ENCODE measurements around the gene GABARAPL2. TPM values are rescaled to one million over a fixed set of nuclear protein-coding genes. Genes with fewer than 3 reads are reported as not detected.

Gene GABARAPL2
- total RNA-seq, 5 donors from 2014 or later (not counting 1 experiment from before 2014, with no cell fraction given) = 70.9 to 78.6 (median 76.4) TPM

DNA sequence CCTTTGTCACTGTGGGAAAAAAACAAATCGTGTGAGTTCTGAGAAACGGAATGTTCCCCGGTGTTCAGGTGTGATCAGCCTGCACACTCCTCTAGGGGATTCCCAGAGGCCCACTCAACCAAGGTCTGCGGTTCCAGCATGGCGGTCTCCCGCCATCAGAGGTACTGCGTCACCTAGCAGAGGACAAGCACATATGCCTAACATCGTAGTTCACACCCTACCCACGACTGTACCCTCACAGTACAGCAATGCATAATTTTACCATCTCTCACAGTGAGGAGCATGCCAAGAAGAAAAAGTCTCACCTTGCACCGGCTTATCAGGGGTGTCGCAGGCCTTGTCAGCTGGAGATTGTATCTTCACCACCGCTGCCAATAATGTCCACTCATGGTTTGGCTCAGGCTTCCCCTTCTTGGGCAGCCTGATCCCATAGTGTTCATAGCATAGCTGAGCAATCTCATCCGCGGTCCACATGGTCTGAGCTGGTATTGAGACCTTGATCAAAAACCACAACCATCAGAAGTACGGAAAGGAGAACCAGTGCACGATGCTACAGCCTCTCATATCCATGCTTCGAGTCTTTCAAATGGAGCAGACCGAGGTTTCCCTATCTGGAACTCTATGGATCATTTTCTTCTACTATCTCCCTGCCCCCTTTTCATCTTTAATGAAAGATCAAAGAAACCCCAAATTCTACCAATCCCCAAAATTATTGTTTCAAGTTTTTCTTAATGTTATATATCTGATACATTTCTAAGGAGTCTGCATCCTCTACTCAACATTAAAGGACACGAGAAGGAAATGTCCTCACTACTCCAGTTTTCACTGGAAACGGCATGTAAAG is 54.4 kb downstream of the GABARAPL2 start:
- Mint-ChIP-seq H3K4me1 (peaks cover 63% of the 10 kb centered on the region in 3 donors), H3K9me3 (no peaks in the 10 kb centered on the region), H3K36me3 (peaks cover 37% of the 10 kb centered on the region), H3K27ac (peak overlapping the region; percentile 86 to 96), H3K27me3 (no peaks in the 10 kb centered on the region), H3K4me3 (peak overlapping the region; percentile 49 to 96 (median 94))
- no peaks in the 10 kb centered on the region for H3K9me3 ChIP-seq
- peaks cover 5 to 24% of the 10 kb centered on the region in 2 donors for H3K36me3 ChIP-seq (ENCODE audit: control insufficient read depth in 2 of 2, extremely low read depth in 1 of 2, insufficient read depth in 1 of 2, low read length in 1 of 2)
- WGBS (ENCODE audit: insufficient coverage) = 59% methylated on average over 14 of the region's 20 CpGs
- POLR2A ChIA-PET = interaction anchor here (0.6 to 3.6 kb wide), 4 partner anchors 11 to 614 kb away, joined by 4 to 59 read pairs (median 6); partner anchors contain the start of genes KARS1 (in 1 of the 2) and TERF2IP (in 1 of the 2)
- no peak overlapping the region for H3K4me3 ChIP-seq (ENCODE audit: control insufficient read depth in 1 of 2, extremely low read depth in 1 of 2, low read length in 1 of 2)
- CTCF ChIA-PET = interaction anchor here (0.5 to 3.0 kb wide), 6 partner anchors 9 to 100 kb away, joined by 3 to 27 read pairs (median 3); partner anchors contain the start of genes KARS1 (in 1 of the 2), TERF2IP (in 1 of the 2) and TMEM231 (in 1 of the 2)
- peak overlapping the region; percentile 91 for H3K27ac ChIP-seq (ENCODE audit: low read length)
- no peaks in the 10 kb centered on the region for H3K27me3 ChIP-seq (replicated peaks in 1 of 2; ENCODE audit: control insufficient read depth in 2 of 2, extremely low read depth in 1 of 2, insufficient read depth in 2 of 2, low read length in 1 of 2)
- ATAC-seq (replicated peaks in 1 of 4) = peak in 1 of 4 experiments; percentile 19
- DNase-seq = peak; percentile 5 to 87 (median 56)
- peaks cover 9 to 64% of the 10 kb centered on the region in 2 experiments for H3K4me1 ChIP-seq (ENCODE audit: control insufficient read depth in 1 of 2, extremely low read depth in 1 of 2, insufficient read depth in 2 of 2, low read length in 2 of 2)

DNA sequence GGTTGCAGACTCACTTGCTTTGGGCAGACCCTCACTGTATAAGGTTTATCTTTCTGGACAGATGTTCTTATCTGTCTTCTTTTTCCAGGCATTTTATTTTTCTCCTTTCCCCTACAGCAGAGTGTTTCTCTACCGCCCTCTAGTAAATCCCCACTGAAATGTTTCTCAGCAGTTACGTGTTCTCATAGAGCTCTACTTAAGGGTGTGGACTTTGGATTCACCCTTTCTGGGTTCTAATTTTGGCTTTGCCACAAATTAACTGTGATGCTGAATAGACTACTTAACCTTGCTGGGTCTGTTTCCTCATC is 54.9 kb downstream of the GABARAPL2 start:
- ChIA-PET CTCF (interaction anchor here (0.5 to 3.0 kb wide), 9 partner anchors 9 to 196 kb away, joined by 3 to 27 read pairs (median 4); partner anchors contain the start of genes GABARAPL2 (in 1 of the 2), KARS1 (in 1 of the 2), TERF2IP (in 1 of the 2) and TMEM170A (in 1 of the 2)), POLR2A (interaction anchor here (0.6 to 3.6 kb wide), 6 partner anchors 10 to 57 kb away, joined by 3 to 59 read pairs (median 6); partner anchors contain the start of genes KARS1 (in 2 of the 2), TERF2IP (in 2 of the 2) and GABARAPL2 (in 1 of the 2))
- Mint-ChIP-seq H3K4me3 (peak overlapping the region; percentile 94 to 96 (median 95)), H3K4me1 (peaks cover 57 to 65% (median 60%) of the 10 kb centered on the region in 3 donors), H3K27me3 (no peaks in the 10 kb centered on the region), H3K27ac (peak overlapping the region; percentile 86 to 96), H3K9me3 (no peaks in the 10 kb centered on the region), H3K36me3 (peaks cover 39% of the 10 kb centered on the region)
- no peaks in the 10 kb centered on the region for H3K27me3 ChIP-seq (replicated peaks in 1 of 2; ENCODE audit: control insufficient read depth in 2 of 2, extremely low read depth in 1 of 2, insufficient read depth in 2 of 2, low read length in 1 of 2)
- peaks cover 9 to 59% of the 10 kb centered on the region in 2 experiments for H3K4me1 ChIP-seq (ENCODE audit: control insufficient read depth in 1 of 2, extremely low read depth in 1 of 2, insufficient read depth in 2 of 2, low read length in 2 of 2)
- peaks cover 5 to 26% of the 10 kb centered on the region in 2 donors for H3K36me3 ChIP-seq (ENCODE audit: control insufficient read depth in 2 of 2, extremely low read depth in 1 of 2, insufficient read depth in 1 of 2, low read length in 1 of 2)
- no peak overlapping the region for H3K4me3 ChIP-seq (ENCODE audit: control insufficient read depth in 1 of 2, extremely low read depth in 1 of 2, low read length in 1 of 2)
- no CpG with 5 or more reads among the region's 2 CpGs for WGBS (ENCODE audit: insufficient coverage)
- ATAC-seq (replicated peaks in 1 of 4) (no peak), DNase-seq (peak in 1 of 35 experiments; percentile 55)
- no peaks in the 10 kb centered on the region for H3K9me3 ChIP-seq
- H3K27ac ChIP-seq (ENCODE audit: low read length) = peak overlapping the region; percentile 91

- Mint-ChIP-seq H3K27me3 (no peaks in the 10 kb centered on the region), H3K9me3 (no peaks in the 10 kb centered on the region), H3K4me3 (peak within 1 kb of the TSS; percentile 94 to 96 (median 95)), H3K4me1 (peaks cover 55 to 75% (median 63%) of the 10 kb centered on the region in 3 donors), H3K27ac (peak within 1 kb of the TSS; percentile 90 to 96), H3K36me3 (peaks cover 44% of the 10 kb centered on the region)
- WGBS (ENCODE audit: insufficient coverage) = under 1% methylated on average over 52 of the region's 62 CpGs
- no peaks in the 10 kb centered on the region for H3K27me3 ChIP-seq (replicated peaks in 1 of 2; ENCODE audit: control insufficient read depth in 2 of 2, extremely low read depth in 1 of 2, insufficient read depth in 2 of 2, low read length in 1 of 2)
- peak; percentile 89 to 100 (median 99) for DNase-seq
- POLR2A ChIA-PET = interaction anchor here (0.5 to 3.6 kb wide), 10 partner anchors 24 to 555 kb away, joined by 3 to 59 read pairs (median 5); partner anchors contain the start of genes KARS1 (in 2 of the 2), TERF2IP (in 2 of the 2) and GABARAPL2 (in 1 of the 2)
- H3K27ac ChIP-seq (ENCODE audit: low read length) = peak within 1 kb of the TSS; percentile 96
- H3K4me3 ChIP-seq (ENCODE audit: control insufficient read depth in 1 of 2, extremely low read depth in 1 of 2, low read length in 1 of 2) = peak within 1 kb of the TSS; percentile 91 to 93
- no peaks in the 10 kb centered on the region for H3K9me3 ChIP-seq
- peak; percentile 91 to 95 (median 93) for ATAC-seq (replicated peaks in 1 of 4)
- H3K4me1 ChIP-seq (ENCODE audit: control insufficient read depth in 1 of 2, extremely low read depth in 1 of 2, insufficient read depth in 2 of 2, low read length in 2 of 2) = peaks cover 19 to 59% of the 10 kb centered on the region in 2 experiments
- H3K36me3 ChIP-seq (ENCODE audit: control insufficient read depth in 2 of 2, extremely low read depth in 1 of 2, insufficient read depth in 1 of 2, low read length in 1 of 2) = peaks cover 5 to 42% of the 10 kb centered on the region in 2 donors
- CTCF ChIA-PET = interaction anchor here (0.7 to 3.0 kb wide), 15 partner anchors 8 to 964 kb away, joined by 3 to 27 read pairs (median 4); partner anchors contain the start of genes KARS1 (in 2 of the 2), TERF2IP (in 2 of the 2), CFDP1 (in 1 of the 2) and GABARAPL2 (in 1 of the 2)
Observed at GRCh38 chr16:75622761-75623605, 56.8 kb downstream of the GABARAPL2 start, which contains the start of gene ADAT1. ADAT1 (minus strand) TSS chr16:75623281; CDS start chr16:75620799, 2,482 bp downstream.

DNA sequence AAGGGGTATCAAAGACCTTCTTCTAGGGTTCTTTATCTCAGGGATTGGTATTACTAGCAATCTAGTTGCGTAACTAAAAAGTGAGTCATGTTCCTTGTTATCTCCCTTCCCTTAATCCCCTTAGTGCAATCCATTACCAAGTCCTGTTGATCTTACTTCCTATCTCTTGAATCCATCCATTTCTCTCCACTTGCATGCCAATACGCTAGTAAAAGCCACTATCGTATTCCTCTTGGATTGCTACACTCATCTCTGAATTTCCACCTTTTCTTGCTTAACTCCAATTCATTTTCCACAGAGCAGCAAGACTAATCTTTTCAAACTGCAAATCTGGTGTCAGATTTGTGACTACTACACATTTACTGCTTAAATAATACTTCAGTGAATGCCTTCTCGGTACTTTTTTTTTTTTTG is 58.7 kb downstream of the GABARAPL2 start:
- no peak for ATAC-seq (replicated peaks in 1 of 4)
- ChIA-PET POLR2A (no interaction called here), CTCF (interaction anchor here in 1 of 2 donors (0.6 kb wide), 1 partner anchor 107 kb away, joined by 3 read pairs; no protein-coding TSS in a partner anchor)
- H3K27me3 Mint-ChIP-seq = no peaks in the 10 kb centered on the region
- H3K36me3 Mint-ChIP-seq = peaks cover 51% of the 10 kb centered on the region
- Histone ChIP-seq H3K36me3 (ENCODE audit: control insufficient read depth in 2 of 2, extremely low read depth in 1 of 2, insufficient read depth in 1 of 2, low read length in 1 of 2) (peaks cover 5 to 45% of the 10 kb centered on the region in 2 donors), H3K4me1 (ENCODE audit: control insufficient read depth in 1 of 2, extremely low read depth in 1 of 2, insufficient read depth in 2 of 2, low read length in 2 of 2) (peaks cover 29 to 54% of the 10 kb centered on the region in 2 experiments), H3K27me3 (replicated peaks in 1 of 2; ENCODE audit: control insufficient read depth in 2 of 2, extremely low read depth in 1 of 2, insufficient read depth in 2 of 2, low read length in 1 of 2) (no peaks in the 10 kb centered on the region), H3K27ac (ENCODE audit: low read length) (no peak overlapping the region), H3K9me3 (no peaks in the 10 kb centered on the region), H3K4me3 (ENCODE audit: control insufficient read depth in 1 of 2, extremely low read depth in 1 of 2, low read length in 1 of 2) (no peak overlapping the region)
- H3K4me3 Mint-ChIP-seq = peak overlapping the region; percentile 10 to 94 (median 29)
- 100% methylated on average over 2 of the region's 4 CpGs for WGBS (ENCODE audit: insufficient coverage)
- peaks cover 57 to 83% (median 66%) of the 10 kb centered on the region in 3 donors for H3K4me1 Mint-ChIP-seq
- H3K9me3 Mint-ChIP-seq = no peaks in the 10 kb centered on the region
- peak overlapping the region in 1 of 2 donors; percentile 31 for H3K27ac Mint-ChIP-seq
- no peak for DNase-seq

DNA sequence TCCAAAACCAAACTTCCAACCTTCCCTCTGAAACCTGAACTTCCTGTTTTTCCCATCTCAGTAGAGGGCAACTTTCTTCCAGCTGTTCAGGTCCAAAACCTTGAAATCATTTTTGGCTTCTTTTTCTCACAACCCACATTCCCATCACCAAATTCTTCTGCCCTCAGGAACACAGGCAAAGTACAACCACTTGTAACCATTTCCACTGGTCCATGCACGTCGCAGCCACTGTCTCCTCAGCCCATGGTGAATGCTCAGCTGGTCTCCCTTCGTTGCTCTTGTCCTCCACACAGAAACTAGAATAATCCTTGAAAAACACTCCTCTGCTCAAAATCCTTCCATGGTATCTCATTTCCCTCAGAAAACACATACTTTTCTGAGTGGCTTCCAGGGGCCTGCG is 60.6 kb downstream of the GABARAPL2 start:
- ATAC-seq (replicated peaks in 1 of 4) (no peak), DNase-seq (no peak)
- H3K36me3 Mint-ChIP-seq = peaks cover 56% of the 10 kb centered on the region
- ChIA-PET POLR2A (no interaction called here), CTCF (no interaction called here)
- Histone ChIP-seq H3K4me3 (ENCODE audit: control insufficient read depth in 1 of 2, extremely low read depth in 1 of 2, low read length in 1 of 2) (no peak overlapping the region), H3K9me3 (no peaks in the 10 kb centered on the region), H3K27me3 (replicated peaks in 1 of 2; ENCODE audit: control insufficient read depth in 2 of 2, extremely low read depth in 1 of 2, insufficient read depth in 2 of 2, low read length in 1 of 2) (no peaks in the 10 kb centered on the region), H3K4me1 (ENCODE audit: control insufficient read depth in 1 of 2, extremely low read depth in 1 of 2, insufficient read depth in 2 of 2, low read length in 2 of 2) (peaks cover 20 to 38% of the 10 kb centered on the region in 2 experiments), H3K27ac (ENCODE audit: low read length) (peak overlapping the region; percentile 56), H3K36me3 (ENCODE audit: control insufficient read depth in 2 of 2, extremely low read depth in 1 of 2, insufficient read depth in 1 of 2, low read length in 1 of 2) (peaks cover 5 to 58% of the 10 kb centered on the region in 2 donors)
- peak overlapping the region; percentile 84 to 85 for H3K27ac Mint-ChIP-seq
- 100% methylated on average over 4 of the region's 4 CpGs for WGBS (ENCODE audit: insufficient coverage)
- no peaks in the 10 kb centered on the region for H3K9me3 Mint-ChIP-seq
- H3K4me3 Mint-ChIP-seq = peak overlapping the region in 1 of 3 donors; percentile 44
- no peaks in the 10 kb centered on the region for H3K27me3 Mint-ChIP-seq
- peaks cover 39 to 65% (median 47%) of the 10 kb centered on the region in 3 donors for H3K4me1 Mint-ChIP-seq

All from T-cell (primary cell).